GM23338 (cell line): ENCODE measurements around the gene SLC35D1. TPM values are rescaled to one million over a fixed set of nuclear protein-coding genes. Genes with fewer than 3 reads are reported as not detected.

Experiments used
- ATAC-seq: fragments of 200-7000 bp; cut with Tn5 transposase; 3 replicates; pipeline ENCODE4 v1.9.1; 2020
- DNase-seq: peaks from one replicate; pipeline ENCODE4 v3.0.0-alpha.2; 2015; ENCODE audit warnings: low spot score
- H2AFZ ChIP-seq: fragments of 200-600 bp; sonication (generic); 2 replicates; pipeline ENCODE4 v1.8.0; 2016; ENCODE audit warnings: antibody characterized with exemption, mild to moderate bottlenecking, moderate library complexity
- H3F3A ChIP-seq: fragments of 200-600 bp; sonication (generic); replicated peaks from 2 replicates; pipeline ENCODE4 v1.8.0; 2017; ENCODE audit warnings: antibody characterized with exemption, mixed run types, low read depth
- H3K27ac ChIP-seq: fragments of 200-600 bp; sonication (generic); 2 replicates; pipeline ENCODE4 v1.6.1; 2016; ENCODE audit warnings: low read depth
- H3K27me3 ChIP-seq: fragments of 200-600 bp; sonication (generic); 2 replicates; pipeline ENCODE4 v1.8.0; 2016; ENCODE audit warnings: mild to moderate bottlenecking, mixed run types, moderate library complexity; ENCODE audit not compliant: insufficient read depth
- H3K36me3 ChIP-seq: fragments of 200-600 bp; sonication (generic); 2 replicates; pipeline ENCODE4 v1.8.0; 2016; ENCODE audit warnings: mild to moderate bottlenecking; ENCODE audit not compliant: insufficient read depth
- H3K4me1 ChIP-seq: fragments of 200-600 bp; sonication (generic); 2 replicates; pipeline ENCODE4 v1.8.0; 2016; ENCODE audit warnings: mild to moderate bottlenecking, moderate library complexity; ENCODE audit not compliant: insufficient read depth
- H3K4me2 ChIP-seq: fragments of 200-600 bp; sonication (generic); 2 replicates; pipeline ENCODE4 v1.7.1; 2017; ENCODE audit warnings: mixed run types
- H3K4me3 ChIP-seq: fragments of 200-600 bp; sonication (generic); 2 replicates; pipeline ENCODE4 v1.6.1; 2016; ENCODE audit warnings: mixed run types
- H3K79me2 ChIP-seq: fragments of 200-600 bp; sonication (generic); replicated peaks from 2 replicates; pipeline ENCODE4 v1.8.0; 2017; ENCODE audit warnings: mild to moderate bottlenecking; ENCODE audit not compliant: insufficient read depth
- H3K9me2 ChIP-seq: fragments of 200-600 bp; sonication (generic); 2 replicates; pipeline ENCODE4 v1.8.0; 2017; ENCODE audit not compliant: insufficient read depth
- H4K20me1 ChIP-seq: fragments of 200-600 bp; sonication (generic); replicated peaks from 2 replicates; pipeline ENCODE4 v1.8.0; 2017; ENCODE audit warnings: mild to moderate bottlenecking; ENCODE audit not compliant: insufficient read depth
- H3K27ac Mint-ChIP-seq: 2 replicates; pipeline ENCODE4 v1.8.0; 2020; ENCODE audit warnings: inconsistent platforms, mild to moderate bottlenecking, moderate library complexity, mixed read lengths
- H3K27me3 Mint-ChIP-seq: 3 replicates; pipeline ENCODE4 v1.8.0; 2022; ENCODE audit warnings: low read depth, mild to moderate bottlenecking, moderate library complexity, mixed read lengths, inconsistent platforms; ENCODE audit not compliant: insufficient read depth, poor library complexity
- H3K36me3 Mint-ChIP-seq: 3 replicates; pipeline ENCODE4 v1.8.0; 2021; ENCODE audit warnings: low read depth, mild to moderate bottlenecking, inconsistent platforms, moderate library complexity, mixed read lengths
- H3K4me1 Mint-ChIP-seq: 3 replicates; pipeline ENCODE4 v1.8.0; 2020; ENCODE audit warnings: mild to moderate bottlenecking, inconsistent platforms, mixed read lengths
- H3K4me3 Mint-ChIP-seq: 3 replicates; pipeline ENCODE4 v1.8.0; 2021; ENCODE audit warnings: moderate library complexity, mild to moderate bottlenecking, inconsistent platforms, mixed read lengths
- H3K9me3 Mint-ChIP-seq: 3 replicates; pipeline ENCODE4 v1.8.0; 2020; ENCODE audit warnings: moderate library complexity, mild to moderate bottlenecking, inconsistent platforms, mixed read lengths
- ETS1 ChIP-seq: IDR thresholded peaks from 2 replicates; pipeline ENCODE4 v1.6.1; 2016; ENCODE audit warnings: antibody characterized with exemption
- EZH2 ChIP-seq: fragments of 200-600 bp; sonication (generic); IDR thresholded peaks from one replicate; pipeline ENCODE4 v1.8.0; 2017; ENCODE audit warnings: antibody characterized with exemption, mild to moderate bottlenecking, low read depth; ENCODE audit not compliant: unreplicated experiment
- EZH2phosphoT487 ChIP-seq: fragments of 200-600 bp; sonication (generic); IDR thresholded peaks from one replicate; pipeline ENCODE4 v1.8.1; 2018; ENCODE audit warnings: antibody characterized with exemption; ENCODE audit not compliant: unreplicated experiment
- JUNB ChIP-seq: IDR thresholded peaks from one replicate; pipeline ENCODE4 v1.6.1; 2016; ENCODE audit warnings: antibody characterized with exemption; ENCODE audit not compliant: unreplicated experiment
- NANOG ChIP-seq: IDR thresholded peaks from 2 replicates; pipeline ENCODE4 v1.6.1; 2016; ENCODE audit warnings: antibody characterized with exemption, borderline replicate concordance
- POLR2AphosphoS5 ChIP-seq: IDR thresholded peaks from 2 replicates; pipeline ENCODE4 v1.6.1; 2016; ENCODE audit warnings: antibody characterized with exemption, low read depth
- REST ChIP-seq: IDR thresholded peaks from one replicate; pipeline ENCODE4 v1.6.1; 2018; ENCODE audit warnings: antibody characterized with exemption; ENCODE audit not compliant: unreplicated experiment
- STAT1 ChIP-seq: IDR thresholded peaks from one replicate; pipeline ENCODE4 v1.6.1; 2016; ENCODE audit warnings: antibody characterized with exemption; ENCODE audit not compliant: unreplicated experiment
- ZNF114 ChIP-seq: fragments of 250-450 bp; sonication (Bioruptor Pico); IDR thresholded peaks from 2 replicates; pipeline ENCODE4 v1.5.0; 2020; ENCODE audit warnings: mild to moderate bottlenecking, moderate library complexity
- ZNF331 ChIP-seq: fragments of 250-450 bp; sonication (Bioruptor Pico); IDR thresholded peaks from 2 replicates; pipeline ENCODE4 v1.5.0; 2020; ENCODE audit warnings: low read depth, mild to moderate bottlenecking, moderate library complexity
- ZNF462 ChIP-seq: fragments of 250-450 bp; sonication (Bioruptor Pico); IDR thresholded peaks from 2 replicates; pipeline ENCODE4 v1.5.0; 2020; ENCODE audit warnings: mild to moderate bottlenecking, moderate library complexity
- polyA plus RNA-seq: library from polyadenylated mRNA; unstranded; fragments of >200 nt; fragmentation: Nextera tagmentation; extraction: Ambion mirVana; gene quantifications from 2 replicates; pipeline ENCODE4 v1.2.1, GENCODE V29; 2016
- total RNA-seq: library from RNA; depleted of rRNA; stranded (reverse); fragments of >200 nt; shearing (Covaris generic); gene quantifications from 2 replicates; pipeline ENCODE4 v1.2.3, GENCODE V29; 2014

Gene SLC35D1
- total and polyA plus RNA-seq, 2 experiments from 2014 or later, result 0.68 to 2.8 TPM

DNA sequence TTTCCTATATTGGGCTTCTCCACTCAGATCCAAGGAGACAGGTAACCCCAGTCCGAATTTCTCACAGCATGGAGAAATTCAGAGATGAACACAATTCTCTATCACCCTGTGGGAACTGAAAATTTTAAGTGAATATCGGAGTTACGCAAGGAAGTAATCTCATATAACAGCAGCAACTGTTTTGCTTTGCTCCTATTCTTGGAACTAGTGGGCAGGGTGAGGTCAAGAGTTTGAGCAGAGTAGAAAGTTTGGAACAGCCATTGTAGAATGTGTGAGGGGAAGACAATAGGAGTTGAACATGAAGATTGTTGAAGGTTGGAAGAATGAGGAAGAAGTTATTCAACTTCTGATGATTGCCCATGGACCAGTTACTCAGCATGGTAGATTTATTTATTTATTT is 24.3 kb upstream of the SLC35D1 start:
- H3F3A ChIP-seq, result no peaks in the 10 kb centered on the region
- H3K4me1 ChIP-seq, result no peaks in the 10 kb centered on the region
- no peak overlapping the region for H3K4me2 ChIP-seq
- Mint-ChIP-seq H3K4me3 (no peak overlapping the region), H3K27ac (no peak overlapping the region), H3K27me3 (no peaks in the 10 kb centered on the region), H3K9me3 (peaks cover 6% of the 10 kb centered on the region; the same call in 2 of the 3 replicates), H3K4me1 (no peaks in the 10 kb centered on the region), H3K36me3 (peaks cover 3% of the 10 kb centered on the region; the same call in 2 of the 3 replicates)
- H4K20me1 ChIP-seq, result no peaks in the 10 kb centered on the region
- TF ChIP-seq ETS1, result no peak
- no peak for TF ChIP-seq ZNF462
- no peak for TF ChIP-seq REST
- TF ChIP-seq EZH2phosphoT487, result no peak
- no peak for TF ChIP-seq NANOG
- TF ChIP-seq POLR2AphosphoS5, result no peak
- TF ChIP-seq EZH2, result no peak
- no peak for TF ChIP-seq ZNF331 (CRISPR knock-in tag)
- TF ChIP-seq ZNF114, result no peak
- TF ChIP-seq STAT1, result no peak
- TF ChIP-seq JUNB, result no peak
- no peak for DNase-seq
- no peaks in the 10 kb centered on the region for H3K79me2 ChIP-seq
- ATAC-seq, result no peak
- H3K36me3 ChIP-seq, result no peaks in the 10 kb centered on the region
- H3K4me3 ChIP-seq, result no peak overlapping the region
- no peak overlapping the region for H3K27ac ChIP-seq
- H3K9me2 ChIP-seq, result no peaks in the 10 kb centered on the region
- H3K27me3 ChIP-seq, result no peaks in the 10 kb centered on the region
- H2AFZ ChIP-seq, result no peak overlapping the region
